GM12891 (cell line): ENCODE measurements around the gene TBXAS1.

ENCODE experiments used
- POLR2A ChIP-seq: IDR thresholded peaks from 2 replicates; pipeline ENCODE4 v1.6.1; 2011; ENCODE audit warnings: low read depth, low read length, control low read depth
- POLR2AphosphoS5 ChIP-seq: IDR thresholded peaks from 2 replicates; pipeline ENCODE4 v1.6.1; 2011; ENCODE audit warnings: low read depth, low read length, control low read depth
- POU2F2 ChIP-seq: IDR thresholded peaks from 2 replicates; pipeline ENCODE4 v1.6.1; 2011; ENCODE audit warnings: low read depth, mild to moderate bottlenecking, control low read depth, low read length, moderate library complexity
- SPI1 ChIP-seq: IDR thresholded peaks from 2 replicates; pipeline ENCODE4 v1.6.1; 2011; ENCODE audit warnings: low read depth, low read length, control low read depth
- TAF1 ChIP-seq: IDR thresholded peaks from 2 replicates; pipeline ENCODE4 v1.6.1; 2011; ENCODE audit warnings: low read depth, low read length, control low read depth

GRCh38 chr7:139893461-139893860 lies 64.4 kb downstream of the TBXAS1 start:
- no peak for TF ChIP-seq POLR2A
- no peak for TF ChIP-seq POLR2AphosphoS5
- no peak for TF ChIP-seq TAF1
- no peak for TF ChIP-seq POU2F2
- no peak for TF ChIP-seq SPI1
